Ascending aorta (tissue), 2 donors: ENCODE results near the gene OVOL3. TPM values are rescaled to one million over a fixed set of nuclear protein-coding genes. Genes with fewer than 3 reads are reported as not detected.

ENCODE experiments used
- DNase-seq, 2 donors: peaks; one replicate each; pipeline ENCODE4 v3.0.0-alpha.2; 2019; ENCODE audit warnings: low spot score in 2 of 2
- H3K27ac ChIP-seq, 2 donors: fragments of 200-600 bp; sonication (generic); one replicate each; pipeline ENCODE4 v1.5.1; 2016 to 2017; ENCODE audit warnings: mild to moderate bottlenecking in 1 of 2
- H3K27me3 ChIP-seq: fragments of 200-600 bp; sonication (generic); one replicate; pipeline ENCODE4 v1.5.1; 2017
- H3K36me3 ChIP-seq, 2 donors: fragments of 200-600 bp; sonication (generic); one replicate each; pipeline ENCODE4 v1.5.1; 2016
- H3K4me1 ChIP-seq, 2 donors: fragments of 200-600 bp; sonication (generic); one replicate each; pipeline ENCODE4 v1.5.1; 2016 to 2017; ENCODE audit warnings: mild to moderate bottlenecking in 1 of 2
- H3K4me3 ChIP-seq, 2 donors: fragments of 200-600 bp; sonication (generic); one replicate each; pipeline ENCODE4 v1.5.1; 2016 to 2017; ENCODE audit warnings: mild to moderate bottlenecking in 1 of 2
- H3K9me3 ChIP-seq, 2 donors: fragments of 200-600 bp; sonication (generic); one replicate each; pipeline ENCODE4 v1.5.1; 2016
- CTCF ChIP-seq, 3 experiments: fragments of 200-600 bp in 2 of 3; fragments of 450-650 bp in 1 of 3; sonication (generic) in 2 of 3; IDR thresholded peaks; one replicate each; pipeline ENCODE4 v1.5.1; 2016 to 2019; ENCODE audit warnings: antibody characterized with exemption in 3 of 3, mild to moderate bottlenecking in 1 of 3, moderate library complexity in 1 of 3
- intact Hi-C: fragments of 100-400 bp; cut with DNase I; formaldehyde crosslinking; loops from one replicate; pipeline ENCODE4 v1.15.1; 2023
- total RNA-seq: library from RNA; depleted of rRNA; stranded (reverse); fragments of >200 nt; gene quantifications from one replicate; pipeline ENCODE4 v1.1.0, GENCODE V29; 2016

The OVOL3 gene
- total RNA-seq, 1 donor from 2014 or later: not detected

- no peak for DNase-seq
- H3K4me1 ChIP-seq: peaks cover 4 to 17% of the 10 kb centered on the region in 2 donors
- H3K27ac ChIP-seq: peak overlapping the region; percentile 99 to 100
- H3K36me3 ChIP-seq: peaks cover 48 to 50% of the 10 kb centered on the region in 2 donors
- TF ChIP-seq CTCF (IDR thresholded peaks at IDR 0.05): no peak
- peak overlapping the region; percentile 74 to 96 for H3K4me3 ChIP-seq
- intact Hi-C loops: loop anchor here (5.0 kb wide), 1 partner anchor 393 kb away; the partner anchor contains the start of genes HSPB6 and PROSER3
- H3K9me3 ChIP-seq: no peaks in the 10 kb centered on the region
- H3K27me3 ChIP-seq: no peaks in the 10 kb centered on the region
Observed at GRCh38 chr19:36150586-36150985, 39.6 kb downstream of the OVOL3 start.

DNA sequence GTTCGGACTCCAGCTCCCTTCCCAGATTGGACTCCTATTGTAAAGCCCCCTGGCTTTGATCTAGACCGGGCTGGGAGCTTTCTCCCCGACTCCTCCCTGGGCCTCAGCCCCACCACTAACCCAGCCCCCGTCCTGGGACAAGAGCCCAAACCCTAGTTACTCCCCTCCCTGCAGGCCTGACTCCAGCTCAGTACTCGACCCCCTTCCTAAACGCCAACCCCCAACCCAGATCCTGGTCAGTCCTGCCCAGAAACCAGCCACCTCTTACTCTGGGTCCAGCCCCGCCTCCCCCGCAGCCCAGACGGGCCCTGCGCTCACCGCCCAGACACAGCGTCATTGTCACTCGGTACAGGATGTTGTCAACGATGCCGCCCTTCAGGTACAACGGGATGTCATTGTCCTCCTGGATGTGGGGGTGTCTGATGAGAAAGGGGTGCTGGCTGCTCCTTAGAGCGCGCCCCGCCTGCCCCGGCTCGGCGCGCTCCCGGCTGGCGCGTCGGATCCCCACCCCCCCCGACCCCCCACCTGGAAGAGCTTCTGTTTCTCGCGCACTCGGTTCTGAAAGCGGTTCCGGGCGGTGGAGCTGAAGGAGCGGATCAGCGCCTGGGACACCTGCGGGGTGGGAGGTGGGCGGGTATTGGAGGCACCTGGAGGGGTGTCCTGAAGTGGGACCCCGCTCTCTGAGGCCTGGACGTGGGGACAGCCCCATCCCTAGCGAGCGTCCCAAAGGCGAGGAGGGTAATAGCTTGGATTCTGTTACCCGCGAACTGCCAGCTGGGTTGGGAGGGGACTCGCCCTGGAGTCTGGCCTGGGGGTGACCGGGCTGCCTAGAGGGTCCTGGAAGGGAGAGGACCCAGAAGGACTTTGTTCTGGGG is 40.4 kb downstream of the OVOL3 start:
- TF ChIP-seq CTCF (IDR thresholded peaks at IDR 0.05): no peak
- H3K27ac ChIP-seq: peak overlapping the region; percentile 99 to 100
- peaks cover 40 to 42% of the 10 kb centered on the region in 2 donors for H3K36me3 ChIP-seq
- peak overlapping the region; percentile 74 to 96 for H3K4me3 ChIP-seq
- peaks cover 4 to 17% of the 10 kb centered on the region in 2 donors for H3K4me1 ChIP-seq
- DNase-seq: peak; percentile 39 to 85
- intact Hi-C loops: loop anchor here (1.0 to 5.0 kb wide), 5 partner anchors 11 to 394 kb away; partner anchors contain the start of genes CAPNS1, HSPB6, PROSER3 and ZNF146
- H3K27me3 ChIP-seq: no peaks in the 10 kb centered on the region
- H3K9me3 ChIP-seq: no peaks in the 10 kb centered on the region

DNA sequence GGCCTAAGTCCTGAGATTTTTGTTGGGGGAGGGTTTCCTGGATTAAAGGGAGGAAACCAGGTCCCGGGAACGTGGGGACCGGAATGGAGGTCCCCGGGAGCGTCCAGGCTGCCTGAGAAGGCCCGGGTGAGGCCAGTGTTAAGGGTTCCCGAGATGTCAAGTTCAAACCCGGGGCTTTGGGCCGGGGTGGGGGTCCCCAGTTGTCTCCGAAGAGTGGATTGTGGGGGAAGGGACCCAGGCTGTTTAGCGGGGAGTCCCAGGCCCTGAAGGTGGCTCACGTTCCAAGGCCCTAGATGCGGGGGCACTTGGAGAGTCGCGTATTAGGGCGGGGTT is 41.0 kb downstream of the OVOL3 start:
- Histone ChIP-seq H3K36me3 (peaks cover 34 to 36% of the 10 kb centered on the region in 2 donors), H3K27me3 (no peaks in the 10 kb centered on the region), H3K4me3 (peak overlapping the region; percentile 74 to 96), H3K27ac (peak overlapping the region; percentile 99 to 100), H3K4me1 (peaks cover 4 to 17% of the 10 kb centered on the region in 2 donors), H3K9me3 (no peaks in the 10 kb centered on the region)
- TF ChIP-seq CTCF (IDR thresholded peaks at IDR 0.05): no peak
- intact Hi-C loops: loop anchor here (1.0 to 5.0 kb wide), 4 partner anchors 18 to 395 kb away; partner anchors contain the start of genes HSPB6, PROSER3, ZNF146 and ZNF565
- DNase-seq: peak in 1 of 2 donors; percentile 67

GRCh38 chr19:36152352-36153091 is 41.6 kb downstream of the OVOL3 start, which contains the start of gene COX7A1:
Gene COX7A1, minus strand, starts transcription at chr19:36152447. Its CDS starts 40 bp downstream, at chr19:36152407.
- H3K27me3 ChIP-seq: no peaks in the 10 kb centered on the region
- peak within 1 kb of the TSS; percentile 74 to 96 for H3K4me3 ChIP-seq
- peaks cover 29 to 31% of the 10 kb centered on the region in 2 donors for H3K36me3 ChIP-seq
- DNase-seq: peak; percentile 59 to 85
- peak within 1 kb of the TSS; percentile 99 to 100 for H3K27ac ChIP-seq
- intact Hi-C loops: loop anchor here (1.0 to 5.0 kb wide), 4 partner anchors 18 to 395 kb away; partner anchors contain the start of genes HSPB6, PROSER3, ZNF146 and ZNF565
- H3K4me1 ChIP-seq: peaks cover 4 to 17% of the 10 kb centered on the region in 2 donors
- no peak for TF ChIP-seq CTCF (IDR thresholded peaks at IDR 0.05)
- H3K9me3 ChIP-seq: no peaks in the 10 kb centered on the region

DNA sequence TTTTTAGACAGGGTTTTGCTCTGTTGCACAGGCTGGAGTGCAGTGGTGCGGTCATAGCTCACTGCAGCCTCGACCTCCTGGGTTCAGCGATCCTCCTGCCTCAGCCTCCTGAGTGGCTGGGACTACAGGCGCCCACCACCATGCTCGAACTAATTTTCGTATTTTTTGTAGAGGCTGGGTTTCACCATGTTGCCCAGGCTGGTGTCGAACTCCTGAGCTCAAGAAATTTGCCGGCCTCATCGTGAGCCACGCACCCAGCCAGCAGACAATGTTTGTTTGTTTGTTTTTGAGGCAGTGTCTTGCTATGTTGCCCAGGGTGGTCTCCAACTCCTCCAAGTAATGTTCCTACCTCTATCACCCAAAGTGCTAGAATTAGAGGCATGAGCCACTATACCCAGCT is 42.2 kb downstream of the OVOL3 start:
- H3K4me3 ChIP-seq: peak overlapping the region; percentile 74 to 96
- H3K27me3 ChIP-seq: no peaks in the 10 kb centered on the region
- H3K27ac ChIP-seq: peak overlapping the region; percentile 99 to 100
- TF ChIP-seq CTCF (IDR thresholded peaks at IDR 0.05): no peak
- no peaks in the 10 kb centered on the region for H3K9me3 ChIP-seq
- intact Hi-C loops: loop anchor here (2.0 to 5.0 kb wide), 2 partner anchors 62 to 396 kb away; partner anchors contain the start of genes HSPB6, PROSER3, ZNF146 and ZNF565
- H3K36me3 ChIP-seq: peaks cover 23 to 25% of the 10 kb centered on the region in 2 donors
- H3K4me1 ChIP-seq: peaks cover 4 to 17% of the 10 kb centered on the region in 2 donors
- no peak for DNase-seq
